PC-3 (cell line): ENCODE data around the gene CRYGN. TPM values are rescaled to one million over a fixed set of nuclear protein-coding genes. Genes with fewer than 3 reads are reported as not detected.

Experiments used
- ATAC-seq: fragments of 200-7000 bp; cut with Tn5 transposase; 2 replicates; pipeline ENCODE4 v1.9.1; 2020; ENCODE audit warnings: mild to moderate bottlenecking, moderate library complexity
- BruUV-seq: library from RNA; stranded (reverse); fragments of 400-500 nt; replicated peaks from 2 replicates; lab custom pipeline; 2021; lab: Mats Ljungman, UMichigan
- CTCF ChIA-PET: fragments of 300-600 bp; sonication (Branson Sonifier 250); formaldehyde crosslinking; loops from one replicate; lab custom pipeline; 2022; ENCODE audit warnings: antibody characterized with exemption; lab: Charles Lee
- POLR2A ChIA-PET: fragments of 300-600 bp; sonication (Branson Sonifier 250); formaldehyde crosslinking; loops from one replicate; lab custom pipeline; 2022; ENCODE audit warnings: antibody characterized with exemption; ENCODE audit not compliant: unreplicated experiment; lab: Charles Lee
- DNase-seq: peaks from one replicate; pipeline ENCODE4 v3.0.0-alpha.2; 2015
- H2AFZ ChIP-seq: fragments of 300-600 bp; sonication (generic); 2 replicates; pipeline ENCODE4 v1.6.0; 2016; ENCODE audit warnings: antibody characterized with exemption, low read length
- H3F3A ChIP-seq: fragments of 300-600 bp; sonication (generic); one replicate; pipeline ENCODE4 v1.6.0; 2017; ENCODE audit warnings: antibody characterized with exemption, low read length, control low read depth, mild to moderate bottlenecking; ENCODE audit not compliant: unreplicated experiment
- H3K27ac ChIP-seq: fragments of 300-600 bp; sonication (generic); 2 replicates; pipeline ENCODE4 v1.5.1; 2016; ENCODE audit warnings: mild to moderate bottlenecking, low read length
- H3K27me3 ChIP-seq: fragments of 300-600 bp; sonication (generic); 2 replicates; pipeline ENCODE4 v1.6.1; 2016; ENCODE audit warnings: low read length, mixed read lengths
- H3K36me3 ChIP-seq: fragments of 300-600 bp; sonication (generic); 2 replicates; pipeline ENCODE4 v1.6.1; 2016; ENCODE audit warnings: low read depth, mixed run types, low read length, mixed read lengths
- H3K4me1 ChIP-seq: fragments of 300-600 bp; sonication (generic); 2 replicates; pipeline ENCODE4 v1.5.1; 2016; ENCODE audit warnings: low read length; ENCODE audit not compliant: insufficient read depth
- H3K4me2 ChIP-seq: fragments of 300-600 bp; sonication (generic); 2 replicates; pipeline ENCODE4 v1.6.0; 2016; ENCODE audit warnings: low read length
- H3K4me3 ChIP-seq: fragments of 300-600 bp; sonication (generic); 2 replicates; pipeline ENCODE4 v1.5.1; 2016; ENCODE audit warnings: mild to moderate bottlenecking, low read length, mixed read lengths
- H3K79me2 ChIP-seq: fragments of 300-600 bp; sonication (generic); 2 replicates; pipeline ENCODE4 v1.6.1; 2017; ENCODE audit warnings: low read length, mixed read lengths
- H3K9ac ChIP-seq: fragments of 300-600 bp; sonication (generic); 2 replicates; pipeline ENCODE4 v1.6.0; 2016; ENCODE audit warnings: mild to moderate bottlenecking, low read length
- H3K9me2 ChIP-seq: fragments of 300-600 bp; sonication (generic); replicated peaks from 2 replicates; pipeline ENCODE4 v1.6.1; 2016; ENCODE audit warnings: mixed run types, low read length, mixed read lengths
- H3K9me3 ChIP-seq: fragments of 300-600 bp; sonication (generic); 2 replicates; pipeline ENCODE4 v1.6.1; 2016; ENCODE audit warnings: low read length, mixed read lengths
- H4K20me1 ChIP-seq: fragments of 300-600 bp; sonication (generic); 2 replicates; pipeline ENCODE4 v1.6.1; 2016; ENCODE audit warnings: low read length, mixed read lengths
- CTCF ChIP-seq: fragments of 300-600 bp; sonication (generic); conservative IDR thresholded peaks from 2 replicates; pipeline ENCODE4 v1.5.1; 2017; ENCODE audit warnings: antibody characterized with exemption, low read depth, mild to moderate bottlenecking, low read length
- EZH2 ChIP-seq: fragments of 300-600 bp; sonication (generic); IDR thresholded peaks from one replicate; pipeline ENCODE4 v1.6.1; 2017; ENCODE audit warnings: antibody characterized with exemption, mild to moderate bottlenecking, low read length; ENCODE audit not compliant: unreplicated experiment
- EZH2phosphoT487 ChIP-seq: fragments of 300-600 bp; sonication (generic); IDR thresholded peaks from 2 replicates; pipeline ENCODE4 v1.6.1; 2018; ENCODE audit warnings: mild to moderate bottlenecking, antibody characterized with exemption, low read length, borderline replicate concordance
- intact Hi-C: fragments of 100-400 bp; cut with micrococcal nuclease; formaldehyde crosslinking; loops from 2 replicates; pipeline ENCODE4 v1.9.0; 2023
- total RNA-seq: library from RNA; depleted of rRNA; stranded (reverse); fragments of >200 nt; gene quantifications from 2 replicates; pipeline ENCODE4 v1.2.3, GENCODE V29; 2014

The CRYGN gene
- total RNA-seq, 1 experiment from 2014 or later = 0.11 TPM

DNA sequence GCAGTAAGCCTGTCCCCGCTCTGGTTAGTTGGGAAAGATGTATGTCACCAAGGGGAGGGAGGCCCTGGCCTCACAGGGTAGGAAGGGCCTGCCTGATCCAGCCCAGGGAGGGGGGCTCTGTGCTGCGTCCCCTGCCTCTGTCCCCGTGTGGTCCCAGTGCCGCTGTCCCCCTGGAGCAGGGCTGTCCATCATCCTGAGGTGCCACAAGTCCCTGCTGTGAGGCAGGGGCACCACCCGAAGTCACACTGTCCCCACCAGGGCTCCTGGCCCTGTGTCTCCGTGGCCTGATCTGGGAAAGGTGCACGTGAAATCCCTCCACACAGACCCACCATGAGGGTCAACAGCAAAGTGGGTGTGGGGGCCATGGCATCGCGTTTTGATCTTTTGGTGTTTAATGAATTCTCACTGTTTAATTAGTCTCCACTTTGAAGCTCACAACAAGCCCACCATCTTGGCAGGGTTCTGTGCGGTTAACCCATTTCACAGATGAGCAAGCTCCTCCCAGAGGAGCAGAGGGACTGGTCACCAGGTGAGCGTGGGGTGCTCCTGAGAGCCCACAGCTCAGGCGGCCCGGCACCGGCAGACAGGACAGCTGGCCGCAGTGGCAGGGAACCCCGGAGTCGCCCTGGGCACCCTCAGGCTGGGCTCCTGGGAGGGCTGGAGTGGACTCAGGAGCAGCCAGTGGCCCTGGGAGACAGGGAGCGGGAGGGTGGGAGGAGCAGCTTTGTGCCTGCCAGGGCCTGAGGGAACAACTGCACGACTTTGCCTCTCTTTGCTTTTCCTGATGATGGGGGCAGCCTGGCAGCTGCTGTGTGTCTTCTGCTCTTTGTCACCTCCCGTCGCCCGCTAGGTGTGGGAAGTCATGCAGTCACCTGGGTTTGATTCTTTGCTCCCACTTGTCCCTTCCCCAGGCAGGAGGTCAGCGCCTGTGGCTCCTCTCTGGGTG is 12.0 kb upstream of the CRYGN start:
- no peaks in the 10 kb centered on the region for H3K4me1 ChIP-seq
- CTCF ChIA-PET = no interaction called here
- no peaks in the 10 kb centered on the region for H3K79me2 ChIP-seq
- TF ChIP-seq CTCF (no peak), EZH2 (no peak), EZH2phosphoT487 (no peak)
- no peaks in the 10 kb centered on the region for H3K9me2 ChIP-seq
- no TSS peak for BruUV-seq
- no peak overlapping the region for H3K27ac ChIP-seq
- no peaks in the 10 kb centered on the region for H3F3A ChIP-seq
- H3K27me3 ChIP-seq = no peaks in the 10 kb centered on the region
- H2AFZ ChIP-seq = no peak overlapping the region
- intact Hi-C loops = no loop called here
- POLR2A ChIA-PET = no interaction called here
- no peaks in the 10 kb centered on the region for H3K36me3 ChIP-seq
- no peaks in the 10 kb centered on the region for H3K9me3 ChIP-seq
- no peak for DNase-seq
- no peak overlapping the region for H3K4me3 ChIP-seq
- ATAC-seq = no peak
- H3K9ac ChIP-seq = no peak overlapping the region
- H3K4me2 ChIP-seq = no peak overlapping the region
- H4K20me1 ChIP-seq = no peaks in the 10 kb centered on the region

DNA sequence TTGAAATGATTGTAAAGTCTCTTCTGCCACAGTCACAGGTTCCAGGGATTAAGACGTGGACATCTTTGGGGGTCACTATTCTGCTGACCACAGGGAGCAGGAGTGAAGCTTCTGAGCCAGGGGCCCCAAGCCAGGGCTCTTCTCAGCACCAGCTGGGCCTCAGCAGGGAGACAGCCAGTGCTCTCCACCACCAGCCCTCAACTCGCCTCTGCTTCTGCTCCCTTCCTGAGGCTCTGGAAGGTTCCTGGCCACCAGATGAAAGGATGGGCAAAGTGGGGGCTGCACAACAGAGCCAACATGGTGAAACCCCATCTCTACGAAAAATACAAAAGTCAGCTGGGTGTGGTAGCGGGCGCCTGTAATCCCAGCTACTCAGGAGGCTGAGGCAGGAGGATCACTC is 11.2 kb upstream of the CRYGN start:
- H3K4me3 ChIP-seq = no peak overlapping the region

More for the DNA sequence above, 11.2 kb upstream of the CRYGN start:
- BruUV-seq = no TSS peak
- Histone ChIP-seq H3F3A (no peaks in the 10 kb centered on the region), H4K20me1 (no peaks in the 10 kb centered on the region), H3K4me1 (no peaks in the 10 kb centered on the region), H3K4me2 (no peak overlapping the region), H3K36me3 (no peaks in the 10 kb centered on the region), H3K79me2 (no peaks in the 10 kb centered on the region), H2AFZ (no peak overlapping the region), H3K27ac (no peak overlapping the region), H3K9ac (no peak overlapping the region), H3K27me3 (no peaks in the 10 kb centered on the region), H3K9me2 (no peaks in the 10 kb centered on the region), H3K9me3 (no peaks in the 10 kb centered on the region)
- no peak for DNase-seq
- intact Hi-C loops = no loop called here
- no peak for ATAC-seq
- ChIA-PET POLR2A (no interaction called here), CTCF (interaction anchor here (0.6 kb wide), 1 partner anchor 75 kb away, joined by 5 read pairs; no protein-coding TSS in a partner anchor)
- TF ChIP-seq CTCF (no peak), EZH2 (no peak)
